Prostate gland (tissue), 2 donors: ENCODE measurements around the gene TFG. TPM values are rescaled to one million over a fixed set of nuclear protein-coding genes. Genes with fewer than 3 reads are reported as not detected.

ENCODE experiments used
- DNase-seq: peaks from one replicate; pipeline ENCODE4 v3.0.0-alpha.2; 2019; ENCODE audit warnings: low spot score
- H3K27ac ChIP-seq, 2 donors: fragments of 200-600 bp; sonication (generic); 2 replicates each; pipeline ENCODE4 v1.5.1; 2017 to 2019
- H3K27me3 ChIP-seq: fragments of 200-600 bp; sonication (generic); replicated peaks from 2 replicates; pipeline ENCODE4 v1.5.1; 2019; ENCODE audit not compliant: insufficient read depth
- H3K36me3 ChIP-seq, 2 donors: fragments of 200-600 bp; sonication (generic); 1 replicate in 1 of 2; 2 replicates in 1 of 2; pipeline versions ENCODE4 v1.5.1 to v1.8.1; 2017 to 2019
- H3K4me1 ChIP-seq: fragments of 200-600 bp; sonication (generic); replicated peaks from 2 replicates; pipeline ENCODE4 v1.5.1; 2019
- H3K4me3 ChIP-seq, 2 donors: fragments of 200-600 bp; sonication (generic); 2 replicates each; pipeline ENCODE4 v1.5.1; 2017 to 2019
- H3K9me3 ChIP-seq: fragments of 200-600 bp; sonication (generic); 2 replicates; pipeline ENCODE4 v1.5.1; 2017
- POLR2A ChIP-seq: fragments of 450-650 bp; IDR thresholded peaks from one replicate; pipeline ENCODE4 v1.6.1; 2016; ENCODE audit warnings: antibody characterized with exemption, mild to moderate bottlenecking
- POLR2AphosphoS5 ChIP-seq: sonication (generic); formaldehyde crosslinking; IDR thresholded peaks from one replicate; pipeline ENCODE4 v1.6.1; 2017; ENCODE audit warnings: antibody characterized with exemption
- WGBS: methylation state at CpG from one replicate; pipeline ENCODE4 v1.1.5; 2018; 5-methylcytosine and 5-hydroxymethylcytosine counted together
- intact Hi-C: fragments of 100-400 bp; cut with DNase I; formaldehyde crosslinking; loops from one replicate; pipeline ENCODE4 v1.14.2; 2022
- total RNA-seq, 2 donors: library from RNA; depleted of rRNA; stranded (reverse); fragments of >200 nt; gene quantifications; one replicate each; pipeline ENCODE4 v1.1.0, GENCODE V29; 2016
- TF ChIP-seq, protein P1 (sequence below), 4 experiments: fragments of 200-600 bp in 2 of 4; fragments of 450-650 bp in 2 of 4; sonication (generic) in 2 of 4; IDR thresholded peaks; 1 replicate in 3 of 4; 2 replicates in 1 of 4; pipeline ENCODE4 v1.5.1; 2016 to 2019; ENCODE audit warnings: antibody characterized with exemption in 4 of 4, mild to moderate bottlenecking in 2 of 4, moderate library complexity in 2 of 4

Gene TFG
- total RNA-seq, 2 donors from 2014 or later = 80.6 to 81.5 TPM

GRCh38 chr3:100706365-100706764 is 2.9 kb upstream of the TFG start:
- Histone ChIP-seq H3K36me3 (no peaks in the 10 kb centered on the region), H3K27ac (no peak overlapping the region), H3K4me3 (no peak overlapping the region), H3K9me3 (no peaks in the 10 kb centered on the region), H3K4me1 (no peaks in the 10 kb centered on the region), H3K27me3 (no peaks in the 10 kb centered on the region)
- TF ChIP-seq, protein P1, sequence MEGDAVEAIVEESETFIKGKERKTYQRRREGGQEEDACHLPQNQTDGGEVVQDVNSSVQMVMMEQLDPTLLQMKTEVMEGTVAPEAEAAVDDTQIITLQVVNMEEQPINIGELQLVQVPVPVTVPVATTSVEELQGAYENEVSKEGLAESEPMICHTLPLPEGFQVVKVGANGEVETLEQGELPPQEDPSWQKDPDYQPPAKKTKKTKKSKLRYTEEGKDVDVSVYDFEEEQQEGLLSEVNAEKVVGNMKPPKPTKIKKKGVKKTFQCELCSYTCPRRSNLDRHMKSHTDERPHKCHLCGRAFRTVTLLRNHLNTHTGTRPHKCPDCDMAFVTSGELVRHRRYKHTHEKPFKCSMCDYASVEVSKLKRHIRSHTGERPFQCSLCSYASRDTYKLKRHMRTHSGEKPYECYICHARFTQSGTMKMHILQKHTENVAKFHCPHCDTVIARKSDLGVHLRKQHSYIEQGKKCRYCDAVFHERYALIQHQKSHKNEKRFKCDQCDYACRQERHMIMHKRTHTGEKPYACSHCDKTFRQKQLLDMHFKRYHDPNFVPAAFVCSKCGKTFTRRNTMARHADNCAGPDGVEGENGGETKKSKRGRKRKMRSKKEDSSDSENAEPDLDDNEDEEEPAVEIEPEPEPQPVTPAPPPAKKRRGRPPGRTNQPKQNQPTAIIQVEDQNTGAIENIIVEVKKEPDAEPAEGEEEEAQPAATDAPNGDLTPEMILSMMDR (IDR thresholded peaks at IDR 0.05) = no peak
- TF ChIP-seq POLR2A (no peak), POLR2AphosphoS5 (no peak)
- DNase-seq = no peak
- intact Hi-C loops = loop anchor here (10.0 kb wide), 1 partner anchor 212 kb away; the partner anchor contains the start of gene TMEM45A
- WGBS = 37% methylated on average over 3 of the region's 3 CpGs

DNA sequence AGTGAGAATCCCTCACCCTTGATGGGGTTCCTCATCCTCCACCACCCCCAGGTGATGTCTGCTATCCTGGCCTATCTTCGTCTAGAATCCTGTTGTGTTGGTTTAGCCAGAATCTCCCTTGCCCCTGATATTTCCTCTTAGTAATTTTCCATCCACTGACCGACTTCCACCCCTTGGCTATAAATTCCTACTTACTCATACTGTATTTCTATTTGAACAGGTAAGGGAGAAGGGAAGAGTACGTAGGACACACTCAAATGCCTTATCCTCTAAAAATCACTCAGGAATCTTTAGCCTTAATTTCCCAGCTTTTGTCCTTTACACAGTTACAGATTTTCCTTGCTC is 678 bp upstream of the TFG start:
- Histone ChIP-seq H3K36me3 (no peaks in the 10 kb centered on the region), H3K4me3 (peak overlapping the region; percentile 83 to 85), H3K9me3 (no peaks in the 10 kb centered on the region), H3K4me1 (no peaks in the 10 kb centered on the region), H3K27me3 (no peaks in the 10 kb centered on the region), H3K27ac (peak overlapping the region; percentile 94 to 98)
- no peak for TF ChIP-seq POLR2AphosphoS5
- TF ChIP-seq POLR2A = no peak
- TF ChIP-seq, protein P1 (IDR thresholded peaks at IDR 0.05) = no peak
- intact Hi-C loops = loop anchor here (10.0 kb wide), 1 partner anchor 214 kb away; the partner anchor contains the start of gene TMEM45A
- WGBS = 84% methylated on average over 3 of the region's 3 CpGs
- no peak for DNase-seq

- peak overlapping the region; percentile 83 to 85 for H3K4me3 ChIP-seq
- intact Hi-C loops = loop anchor here (10.0 kb wide), 1 partner anchor 215 kb away; the partner anchor contains the start of gene TMEM45A
- H3K27me3 ChIP-seq = no peaks in the 10 kb centered on the region
- H3K36me3 ChIP-seq = no peaks in the 10 kb centered on the region
- peak; percentile 19 for DNase-seq
- no peaks in the 10 kb centered on the region for H3K4me1 ChIP-seq
- WGBS = under 1% methylated on average over 23 of the region's 23 CpGs
- TF ChIP-seq POLR2A (no peak), POLR2AphosphoS5 (no peak)
- TF ChIP-seq, protein P1 (IDR thresholded peaks at IDR 0.05) = no peak
- no peaks in the 10 kb centered on the region for H3K9me3 ChIP-seq
- peak overlapping the region; percentile 94 to 98 for H3K27ac ChIP-seq
Observed at GRCh38 chr3:100709842-100710260, 557 bp downstream of the TFG start.

GRCh38 chr3:100710261-100710968 is 1.1 kb downstream of the TFG start:
- H3K27ac ChIP-seq = peak overlapping the region; percentile 94 to 98
- intact Hi-C loops = no loop called here
- H3K4me3 ChIP-seq = peak overlapping the region; percentile 83 to 85
- no peaks in the 10 kb centered on the region for H3K9me3 ChIP-seq
- no peaks in the 10 kb centered on the region for H3K36me3 ChIP-seq
- TF ChIP-seq POLR2AphosphoS5 (no peak), POLR2A (no peak)
- TF ChIP-seq, protein P1 (IDR thresholded peaks at IDR 0.05) = no peak
- no peak for DNase-seq
- no peaks in the 10 kb centered on the region for H3K4me1 ChIP-seq
- 29% methylated on average over 8 of the region's 8 CpGs for WGBS
- H3K27me3 ChIP-seq = no peaks in the 10 kb centered on the region

DNA sequence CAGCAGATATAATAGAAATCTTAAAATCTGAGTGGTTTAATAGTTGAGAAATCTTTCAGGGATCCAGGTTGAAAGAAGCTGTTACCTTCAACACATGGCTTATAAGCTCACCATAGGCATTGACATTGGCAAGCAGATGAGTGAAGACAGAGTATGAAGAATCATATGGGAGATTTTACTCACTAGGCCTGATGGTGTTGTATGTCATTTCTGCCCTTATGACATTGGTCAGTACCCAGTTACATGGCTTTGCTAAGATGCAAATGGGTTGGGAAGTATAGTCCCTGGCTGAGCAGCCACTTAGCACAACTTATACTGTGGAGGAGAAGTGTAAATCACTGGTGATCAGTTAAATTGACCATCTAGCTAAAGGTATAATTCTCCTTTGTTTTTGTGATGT is 5.9 kb downstream of the TFG start:
- Histone ChIP-seq H3K27me3 (no peaks in the 10 kb centered on the region), H3K4me1 (no peaks in the 10 kb centered on the region), H3K9me3 (no peaks in the 10 kb centered on the region), H3K36me3 (no peaks in the 10 kb centered on the region), H3K4me3 (no peak overlapping the region), H3K27ac (no peak overlapping the region)
- intact Hi-C loops = no loop called here
- DNase-seq = no peak
- TF ChIP-seq POLR2AphosphoS5 (no peak), POLR2A (no peak)
- TF ChIP-seq, protein P1 (IDR thresholded peaks at IDR 0.05) = no peak
